NB4 (cell line): ENCODE measurements around the gene GPATCH8.
A peak's percentile ranks its signal among the peaks of the same experiment; 100 is the strongest.

Experiments
- DNase-seq: peaks from one replicate; pipeline ENCODE4 v3.0.0; 2010; ENCODE audit warnings: low read depth
- H3K4me3 ChIP-seq: one replicate; pipeline ENCODE4 v1.5.1; 2011; ENCODE audit warnings: mild to moderate bottlenecking, low read depth, low read length, moderate library complexity
- MAX ChIP-seq: IDR thresholded peaks from 2 replicates; pipeline ENCODE4 v1.6.1; 2011; ENCODE audit warnings: low read depth, low read length
- MYC ChIP-seq: IDR thresholded peaks from 2 replicates; pipeline ENCODE4 v1.6.1; 2011; ENCODE audit warnings: low read depth, low read length
- POLR2A ChIP-seq: IDR thresholded peaks from 2 replicates; pipeline ENCODE4 v1.6.1; 2011; ENCODE audit warnings: mild to moderate bottlenecking; ENCODE audit not compliant: insufficient read length; ENCODE audit errors: extremely low read depth
- TF ChIP-seq, protein P1 (sequence below): IDR thresholded peaks from one replicate; pipeline ENCODE4 v1.5.1; 2012; ENCODE audit warnings: low read depth, low read length

The GPATCH8 gene

GRCh38 chr17:44546671-44547606, 43.7 kb upstream of the GPATCH8 start:
- H3K4me3 ChIP-seq, result no peak overlapping the region
- peak; percentile 39 for DNase-seq
- TF ChIP-seq POLR2A, result no peak
- TF ChIP-seq, protein P1, sequence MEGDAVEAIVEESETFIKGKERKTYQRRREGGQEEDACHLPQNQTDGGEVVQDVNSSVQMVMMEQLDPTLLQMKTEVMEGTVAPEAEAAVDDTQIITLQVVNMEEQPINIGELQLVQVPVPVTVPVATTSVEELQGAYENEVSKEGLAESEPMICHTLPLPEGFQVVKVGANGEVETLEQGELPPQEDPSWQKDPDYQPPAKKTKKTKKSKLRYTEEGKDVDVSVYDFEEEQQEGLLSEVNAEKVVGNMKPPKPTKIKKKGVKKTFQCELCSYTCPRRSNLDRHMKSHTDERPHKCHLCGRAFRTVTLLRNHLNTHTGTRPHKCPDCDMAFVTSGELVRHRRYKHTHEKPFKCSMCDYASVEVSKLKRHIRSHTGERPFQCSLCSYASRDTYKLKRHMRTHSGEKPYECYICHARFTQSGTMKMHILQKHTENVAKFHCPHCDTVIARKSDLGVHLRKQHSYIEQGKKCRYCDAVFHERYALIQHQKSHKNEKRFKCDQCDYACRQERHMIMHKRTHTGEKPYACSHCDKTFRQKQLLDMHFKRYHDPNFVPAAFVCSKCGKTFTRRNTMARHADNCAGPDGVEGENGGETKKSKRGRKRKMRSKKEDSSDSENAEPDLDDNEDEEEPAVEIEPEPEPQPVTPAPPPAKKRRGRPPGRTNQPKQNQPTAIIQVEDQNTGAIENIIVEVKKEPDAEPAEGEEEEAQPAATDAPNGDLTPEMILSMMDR, result no peak
- TF ChIP-seq MYC, result no peak
- TF ChIP-seq MAX, result no peak

- TF ChIP-seq MYC, result no peak
- TF ChIP-seq, protein P1, result no peak
- TF ChIP-seq MAX, result no peak
- no peak for TF ChIP-seq POLR2A
- DNase-seq, result no peak
- no peak overlapping the region for H3K4me3 ChIP-seq
Measured at GRCh38 chr17:44543905-44544523, 40.8 kb upstream of the GPATCH8 start.

GRCh38 chr17:44543213-44543904, 40.2 kb upstream of the GPATCH8 start:
- no peak for DNase-seq
- TF ChIP-seq POLR2A, result no peak
- no peak overlapping the region for H3K4me3 ChIP-seq

DNA sequence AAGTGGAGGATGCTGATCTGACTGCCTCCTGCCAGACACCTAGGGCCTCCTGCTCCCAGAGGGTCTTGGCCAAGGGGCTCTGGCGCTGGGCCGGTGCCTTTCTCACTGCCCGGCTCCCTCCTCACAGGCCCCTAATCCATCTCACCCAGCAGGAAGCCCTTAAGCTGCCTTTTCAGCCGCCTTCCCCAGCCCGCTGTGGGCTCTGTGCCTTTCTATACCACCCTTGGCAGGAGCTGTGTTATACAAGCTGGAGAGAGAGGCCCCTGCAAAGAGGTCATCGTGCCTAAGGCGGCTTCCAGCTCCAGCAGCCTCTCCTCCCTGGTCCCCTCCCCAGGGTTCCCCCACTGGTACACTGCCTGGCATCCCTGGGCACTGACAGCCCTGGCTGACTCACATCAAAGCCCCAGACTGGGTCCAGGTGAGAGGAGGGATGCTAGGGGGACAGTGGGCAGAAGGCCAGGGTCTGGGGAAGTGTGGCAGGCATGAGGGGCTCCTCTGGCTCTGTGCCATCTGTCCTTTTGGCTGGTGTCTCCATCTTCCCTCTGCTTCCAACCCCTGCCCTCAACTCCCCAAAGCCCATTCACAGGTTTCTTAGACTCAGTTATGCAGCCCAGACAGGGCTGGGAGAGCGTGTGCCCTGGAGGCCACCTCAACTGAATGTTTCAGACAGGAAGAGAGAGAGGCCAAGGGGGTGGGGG, 38.8 kb upstream of the GPATCH8 start:
- TF ChIP-seq MAX (no peak), MYC (no peak), POLR2A (no peak)
- TF ChIP-seq, protein P1, result no peak
- H3K4me3 ChIP-seq, result no peak overlapping the region
- DNase-seq, result no peak

DNA sequence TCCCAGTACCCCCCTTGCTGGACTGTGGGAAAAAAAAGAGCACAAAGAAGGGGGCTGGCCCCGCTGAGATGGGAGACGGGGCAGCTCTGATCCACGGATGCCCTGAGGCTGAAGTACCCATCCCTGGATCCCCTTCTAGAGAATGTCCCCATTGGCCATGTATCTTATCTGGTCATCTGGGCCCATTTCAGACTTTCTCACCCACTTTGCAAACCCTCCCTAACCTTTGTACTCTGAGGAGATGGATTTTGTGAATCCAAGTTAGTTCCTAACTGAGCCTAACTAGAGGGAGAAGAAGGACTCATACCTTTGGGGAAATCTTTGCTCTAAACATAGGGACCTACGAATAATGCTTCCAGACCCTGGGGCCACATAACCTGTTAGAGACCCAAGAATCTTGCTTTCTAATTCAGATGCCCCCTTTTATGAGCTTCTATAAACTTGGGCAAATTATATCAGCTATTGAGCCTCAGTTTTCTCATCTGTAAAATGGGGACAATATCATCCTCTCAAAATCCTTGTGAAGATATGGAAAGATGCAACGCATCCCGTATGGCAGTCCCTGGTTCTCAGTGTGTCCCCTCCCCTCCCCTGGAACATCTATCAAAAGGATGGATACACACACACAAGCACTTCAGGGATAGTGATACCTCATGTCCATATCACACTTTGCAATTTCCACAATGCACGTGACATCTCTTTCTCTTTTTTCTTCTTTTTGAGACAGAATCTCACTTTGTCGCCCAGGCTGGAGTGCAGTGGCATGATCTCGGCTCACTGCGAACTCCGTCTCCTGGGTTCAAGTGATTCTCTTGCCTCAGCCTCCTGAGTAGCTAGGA, 37.3 kb upstream of the GPATCH8 start:
- no peak for DNase-seq
- no peak overlapping the region for H3K4me3 ChIP-seq
- no peak for TF ChIP-seq MAX
- TF ChIP-seq POLR2A, result no peak
- TF ChIP-seq MYC, result no peak
- TF ChIP-seq, protein P1, result no peak
